Liver (tissue), 9 donors: ENCODE data around the gene PRSS22. TPM values are rescaled to one million over a fixed set of nuclear protein-coding genes. Genes with fewer than 3 reads are reported as not detected.

Experiments used
- DNase-seq: peaks from one replicate; pipeline ENCODE4 v3.0.0-alpha.2; 2017; ENCODE audit warnings: low spot score
- H3K27ac ChIP-seq, 2 donors: one replicate each; pipeline ENCODE4 v1.7.0; 2013; ENCODE audit warnings: inconsistent platforms in 2 of 2, low read length in 2 of 2, control low read depth in 1 of 2, low read depth in 1 of 2, mild to moderate bottlenecking in 1 of 2
- H3K27me3 ChIP-seq, 4 donors: one replicate each; pipeline versions ENCODE4 v1.6.1 to v1.7.0; 2013; ENCODE audit warnings: low read length in 3 of 4, inconsistent platforms in 1 of 4, mild to moderate bottlenecking in 1 of 4, moderate library complexity in 1 of 4; ENCODE audit not compliant: control insufficient read depth in 4 of 4, insufficient read depth in 4 of 4
- H3K36me3 ChIP-seq, 4 donors: one replicate each; pipeline versions ENCODE4 v1.6.1 to v1.7.0; 2013; ENCODE audit warnings: low read length in 3 of 4, mild to moderate bottlenecking in 3 of 4, low read depth in 1 of 4, moderate library complexity in 1 of 4; ENCODE audit not compliant: control insufficient read depth in 4 of 4, insufficient read depth in 3 of 4
- H3K4me1 ChIP-seq, 4 donors: one replicate each; pipeline versions ENCODE4 v1.6.1 to v1.7.0; 2013; ENCODE audit warnings: low read length in 3 of 4, mild to moderate bottlenecking in 3 of 4, moderate library complexity in 1 of 4; ENCODE audit not compliant: control insufficient read depth in 4 of 4, insufficient read depth in 4 of 4
- H3K4me3 ChIP-seq, 3 donors: one replicate each; pipeline versions ENCODE4 v1.6.1 to v1.7.0; 2013; ENCODE audit warnings: low read length in 3 of 3, control low read depth in 1 of 3, low read depth in 1 of 3, mild to moderate bottlenecking in 1 of 3
- H3K9ac ChIP-seq, 2 donors: one replicate each; pipeline ENCODE4 v1.7.0; 2013; ENCODE audit warnings: low read length in 2 of 2, mild to moderate bottlenecking in 2 of 2, moderate library complexity in 2 of 2, control low read depth in 1 of 2, low read depth in 1 of 2
- H3K9me3 ChIP-seq, 4 donors: one replicate each; pipeline versions ENCODE4 v1.6.1 to v1.7.0; 2013; ENCODE audit warnings: low read length in 3 of 4; ENCODE audit not compliant: control insufficient read depth in 4 of 4
- EGR1 ChIP-seq, 2 donors: IDR thresholded peaks; 2 replicates each; pipeline ENCODE4 v1.6.1; 2016 to 2018; ENCODE audit warnings: antibody characterized with exemption in 2 of 2, low read depth in 2 of 2
- FOXA2 ChIP-seq: IDR thresholded peaks from 2 replicates; pipeline ENCODE4 v1.6.1; 2016; ENCODE audit warnings: antibody characterized with exemption
- GABPA ChIP-seq, 2 donors: IDR thresholded peaks in 1 of 2; conservative IDR thresholded peaks in 1 of 2; 2 replicates each; pipeline ENCODE4 v1.6.1; 2016; ENCODE audit warnings: antibody characterized with exemption in 2 of 2, mild to moderate bottlenecking in 1 of 2, moderate library complexity in 1 of 2
- HNF4A ChIP-seq, 2 donors: conservative IDR thresholded peaks; 2 replicates each; pipeline ENCODE4 v1.6.1; 2016; ENCODE audit warnings: antibody characterized with exemption in 2 of 2, mild to moderate bottlenecking in 2 of 2
- HNF4G ChIP-seq: IDR thresholded peaks from 2 replicates; pipeline ENCODE4 v1.6.1; 2016; ENCODE audit warnings: antibody characterized with exemption
- MAX ChIP-seq: IDR thresholded peaks from 2 replicates; pipeline ENCODE4 v1.6.1; 2016; ENCODE audit warnings: antibody characterized with exemption
- RXRA ChIP-seq, 2 donors: IDR thresholded peaks; 2 replicates each; pipeline ENCODE4 v1.6.1; 2017 to 2018; ENCODE audit warnings: antibody characterized with exemption in 2 of 2, mild to moderate bottlenecking in 1 of 2
- SP1 ChIP-seq: IDR thresholded peaks from 2 replicates; pipeline ENCODE4 v1.6.1; 2018; ENCODE audit warnings: antibody characterized with exemption, mild to moderate bottlenecking
- TAF1 ChIP-seq: conservative IDR thresholded peaks from 2 replicates; pipeline ENCODE4 v1.6.1; 2016; ENCODE audit warnings: antibody characterized with exemption, mild to moderate bottlenecking
- YY1 ChIP-seq: IDR thresholded peaks from 2 replicates; pipeline ENCODE4 v1.6.1; 2016; ENCODE audit warnings: antibody characterized with exemption, mild to moderate bottlenecking
- ZBTB33 ChIP-seq: IDR thresholded peaks from 2 replicates; pipeline ENCODE4 v1.6.1; 2016; ENCODE audit warnings: antibody characterized with exemption
- WGBS: extraction: QIAGEN DNeasy Blood & Tissue Kit; methylation state at CpG from one replicate; pipeline ENCODE4 v1.1.7; 2013; 5-methylcytosine and 5-hydroxymethylcytosine counted together
- polyA plus RNA-seq, 2 donors: library from polyadenylated mRNA; stranded (reverse) in 1 of 2; unstranded in 1 of 2; fragments of 200-250 nt in 1 of 2; fragments of >200 nt in 1 of 2; fragmentation: Nextera tagmentation in 1 of 2; extraction: Ambion mirVana in 1 of 2; gene quantifications; one replicate each; pipeline versions ENCODE4 v1.2.1 to v1.2.3, GENCODE V29; 2013 to 2015
- total RNA-seq, 2 donors: library from RNA; depleted of rRNA; stranded (reverse); fragments of >200 nt; gene quantifications; one replicate each; pipeline ENCODE4 v1.2.3, GENCODE V29; 2014
- TF ChIP-seq, protein P1 (sequence below): IDR thresholded peaks from 2 replicates; pipeline ENCODE4 v1.6.1; 2016; ENCODE audit warnings: antibody characterized with exemption
- donor health status: healthy.
- donor health status: healthy.
- donor health status: healthy.
- donor health status: healthy.
- donor health status: healthy.

Gene PRSS22
- total and polyA plus RNA-seq, 4 donors = 0.23 to 1.1 (median 0.32) TPM; not detected in 1

- Histone ChIP-seq H3K27ac (no peak overlapping the region), H3K9me3 (no peaks in the 10 kb centered on the region), H3K4me1 (no peaks in the 10 kb centered on the region), H3K4me3 (no peak overlapping the region), H3K27me3 (peaks cover 0 to 3% (median 0%) of the 10 kb centered on the region in 4 donors), H3K36me3 (no peaks in the 10 kb centered on the region), H3K9ac (no peak overlapping the region)
- TF ChIP-seq TAF1 (no peak), GABPA (IDR thresholded peaks at IDR 0.05 in 1 of 2, conservative IDR thresholded peaks at IDR 0.05 in 1 of 2) (no peak), RXRA (IDR thresholded peaks at IDR 0.05) (no peak), HNF4G (no peak), EGR1 (IDR thresholded peaks at IDR 0.05; ENCODE audit: low read depth in 2 of 2) (no peak)
- TF ChIP-seq, protein P1, sequence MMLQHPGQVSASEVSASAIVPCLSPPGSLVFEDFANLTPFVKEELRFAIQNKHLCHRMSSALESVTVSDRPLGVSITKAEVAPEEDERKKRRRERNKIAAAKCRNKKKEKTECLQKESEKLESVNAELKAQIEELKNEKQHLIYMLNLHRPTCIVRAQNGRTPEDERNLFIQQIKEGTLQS = no peak
- 72% methylated on average over 14 of the region's 14 CpGs for WGBS
- DNase-seq = no peak
Observed at GRCh38 chr16:2820836-2821486, 37.0 kb downstream of the PRSS22 start.

GRCh38 chr16:2819939-2820835 is 37.8 kb downstream of the PRSS22 start:
- Histone ChIP-seq H3K27ac (no peak overlapping the region), H3K9me3 (no peaks in the 10 kb centered on the region), H3K36me3 (no peaks in the 10 kb centered on the region), H3K27me3 (peaks cover 0 to 3% (median 0%) of the 10 kb centered on the region in 4 donors), H3K4me1 (no peaks in the 10 kb centered on the region), H3K4me3 (no peak overlapping the region), H3K9ac (no peak overlapping the region)
- WGBS = 67% methylated on average over 17 of the region's 17 CpGs
- no peak for TF ChIP-seq ZBTB33
- no peak for TF ChIP-seq MAX
- no peak for TF ChIP-seq HNF4A (conservative IDR thresholded peaks at IDR 0.05)
- TF ChIP-seq FOXA2 = no peak
- no peak for TF ChIP-seq HNF4G
- TF ChIP-seq, protein P1 = no peak
- no peak for TF ChIP-seq TAF1
- no peak for TF ChIP-seq YY1
- TF ChIP-seq EGR1 (IDR thresholded peaks at IDR 0.05; ENCODE audit: low read depth in 2 of 2) = no peak
- TF ChIP-seq SP1 = no peak
- no peak for DNase-seq
